ENCODE measurements around the gene DUSP28. TPM values are rescaled to one million over a fixed set of nuclear protein-coding genes. Genes with fewer than 3 reads are reported as not detected.

The DUSP28 gene
- total and polyA plus RNA-seq, 2 of the 13 experiments (the other 11 are each of a cell fraction or from before 2014, with no cell fraction given): 5.2 to 8.6 TPM

GRCh38 chr2:240561325-240561971, 1.3 kb downstream of the DUSP28 start (continued):
- TF ChIP-seq ZHX2 (IDR thresholded peaks at IDR 0.05; ENCODE audit: low read depth) (no peak), ZHX2 (CRISPR knock-in tag; IDR thresholded peaks at IDR 0.05; ENCODE audit: borderline replicate concordance) (no peak), FLYWCH1 (CRISPR knock-in tag; IDR thresholded peaks at IDR 0.05) (no peak), SMYD3 (CRISPR knock-in tag; IDR thresholded peaks at IDR 0.05) (peak; percentile 71; the same call in 1 of the 2 replicates), ZSCAN25 (CRISPR knock-in tag; IDR thresholded peaks at IDR 0.05) (no peak), ZNF512 (CRISPR knock-in tag; IDR thresholded peaks at IDR 0.05) (0 out of 2 replicates have a peak, but pooled peaks have one; percentile 20), ZNF781 (CRISPR knock-in tag; IDR thresholded peaks at IDR 0.05; ENCODE audit: borderline replicate concordance, not compliant biosample characterization) (peak; percentile 63), CSRNP1 (CRISPR knock-in tag; IDR thresholded peaks at IDR 0.05) (0 out of 2 replicates have a peak, but pooled peaks have one; percentile 36), SOX5 (CRISPR knock-in tag; IDR thresholded peaks at IDR 0.05; ENCODE audit: borderline replicate concordance) (no peak), ZNF775 (CRISPR knock-in tag; IDR thresholded peaks at IDR 0.05; ENCODE audit: borderline replicate concordance) (0 out of 2 replicates have a peak, but pooled peaks have one; percentile 38), BHLHE40 (IDR thresholded peaks at IDR 0.05; ENCODE audit: low read length) (no peak), RARG (CRISPR knock-in tag; IDR thresholded peaks at IDR 0.05; ENCODE audit: low read depth) (0 out of 2 replicates have a peak, but pooled peaks have one; percentile 20), NR2F2 (IDR thresholded peaks at IDR 0.05; ENCODE audit: borderline replicate concordance, low read depth) (no peak), ZNF367 (CRISPR knock-in tag; IDR thresholded peaks at IDR 0.05; ENCODE audit: borderline replicate concordance) (0 out of 2 replicates have a peak, but pooled peaks have one; percentile 19), ZNF484 (CRISPR knock-in tag; IDR thresholded peaks at IDR 0.05; ENCODE audit: borderline replicate concordance, low read depth) (no peak), ELF3 (CRISPR knock-in tag; IDR thresholded peaks at IDR 0.05) (no peak), ZNF414 (CRISPR knock-in tag; IDR thresholded peaks at IDR 0.05) (peak; percentile 26; the same call in 1 of the 2 replicates), PBX2 (CRISPR knock-in tag; IDR thresholded peaks at IDR 0.05) (no peak)
